DMS53 (cell line): ENCODE results near the gene FHOD3.

Source experiments
- DNase-seq: peaks from one replicate; lab custom pipeline; 2025; lab: John Stamatoyannopoulos, UW

FHOD3 gene

DNA sequence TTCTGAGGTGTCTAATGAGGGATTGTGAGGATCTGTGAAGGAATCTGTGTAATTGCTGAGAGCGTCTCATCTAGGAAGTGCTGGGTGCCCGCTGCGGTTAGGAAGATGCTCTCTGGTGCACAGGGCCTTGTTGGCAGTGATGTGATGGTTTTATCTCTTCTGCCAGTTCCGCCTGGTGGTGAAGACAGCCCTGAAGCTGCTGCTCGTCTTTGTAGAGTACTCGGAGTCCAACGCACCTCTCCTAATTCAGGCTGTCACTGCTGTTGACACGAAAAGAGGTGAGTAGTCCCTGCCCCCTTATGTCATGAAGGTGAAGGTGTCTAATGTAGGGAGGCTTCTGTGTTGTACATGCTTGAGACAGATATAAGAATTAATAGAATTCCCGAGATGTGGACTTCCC is 297.1 kb downstream of the FHOD3 start:
- DNase-seq, result no peak

DNA sequence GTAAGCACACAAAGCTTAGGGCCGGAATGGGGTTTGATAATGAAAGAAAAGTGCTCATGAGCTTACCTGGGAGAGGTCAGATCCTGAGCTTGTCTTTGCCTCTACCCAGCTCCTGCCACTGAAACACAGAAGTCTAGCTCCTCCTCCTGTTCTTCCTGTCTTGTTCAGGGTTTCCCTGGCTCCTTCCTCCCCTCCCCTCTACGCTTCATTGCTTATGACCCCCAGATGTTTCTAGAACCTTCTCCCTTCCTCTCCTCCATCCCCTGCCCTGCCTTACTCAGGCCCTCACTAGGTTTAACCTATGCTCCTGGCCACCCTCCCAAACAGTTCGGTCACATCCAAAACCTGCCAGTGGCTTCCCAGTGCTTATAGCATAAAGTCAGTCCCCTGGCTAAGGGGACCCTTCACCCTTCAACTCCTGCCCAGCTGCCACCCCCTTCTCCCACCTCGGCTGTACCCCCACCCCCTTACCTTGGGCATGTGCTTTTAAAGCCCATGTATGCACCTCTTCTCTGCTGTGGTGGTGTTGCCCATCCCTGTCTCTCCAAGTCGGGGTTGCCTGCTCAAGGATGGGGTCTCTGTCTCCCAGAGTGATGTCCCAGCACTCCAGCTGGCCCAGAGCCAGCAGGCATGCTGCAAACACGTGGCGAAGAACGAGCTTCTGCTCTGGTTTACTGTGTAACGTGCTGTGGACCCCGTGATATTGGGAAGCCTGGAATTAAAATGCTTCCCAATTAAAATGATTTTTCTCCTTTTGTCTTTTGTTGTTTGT is 297.7 kb downstream of the FHOD3 start:
- DNase-seq, result no peak

DNA sequence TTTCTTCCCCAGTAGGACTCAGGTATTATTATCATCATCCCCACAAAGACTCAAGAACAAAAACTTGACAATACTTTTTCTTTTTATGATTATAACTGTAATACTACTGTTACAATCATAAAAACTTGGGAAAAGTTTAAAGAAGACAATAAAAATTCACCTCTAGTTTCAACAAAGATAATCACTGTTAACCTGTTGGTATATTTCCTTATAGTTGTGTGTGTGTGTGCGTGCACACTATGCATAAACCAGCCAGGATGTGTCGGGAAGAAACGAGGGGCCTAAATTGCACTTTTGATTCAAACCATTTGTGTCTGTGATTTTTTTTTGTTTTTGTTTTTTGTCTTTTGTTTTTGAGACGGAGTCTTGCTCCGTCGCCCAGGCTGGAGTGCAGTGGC is 298.3 kb downstream of the FHOD3 start:
- DNase-seq, result no peak

DNA sequence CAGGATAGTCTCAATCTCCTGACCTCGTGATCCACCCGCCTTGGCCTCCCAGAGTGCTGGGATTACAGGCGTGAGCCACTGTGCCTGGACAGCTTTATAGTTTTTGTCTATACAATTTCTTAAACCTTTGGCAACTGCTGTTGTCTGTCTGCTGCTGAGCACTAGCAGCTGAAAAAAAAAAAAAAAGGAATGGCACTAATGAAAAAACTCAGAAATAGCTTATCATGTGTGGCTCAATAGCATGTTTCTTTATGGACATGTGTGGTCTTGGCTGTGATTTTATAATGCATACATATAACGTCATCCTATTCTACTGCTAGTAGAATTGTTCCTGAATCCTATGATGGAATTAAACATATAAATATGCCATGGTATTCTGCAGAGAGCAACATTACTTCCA is 300.1 kb downstream of the FHOD3 start:
- DNase-seq, result no peak

DNA sequence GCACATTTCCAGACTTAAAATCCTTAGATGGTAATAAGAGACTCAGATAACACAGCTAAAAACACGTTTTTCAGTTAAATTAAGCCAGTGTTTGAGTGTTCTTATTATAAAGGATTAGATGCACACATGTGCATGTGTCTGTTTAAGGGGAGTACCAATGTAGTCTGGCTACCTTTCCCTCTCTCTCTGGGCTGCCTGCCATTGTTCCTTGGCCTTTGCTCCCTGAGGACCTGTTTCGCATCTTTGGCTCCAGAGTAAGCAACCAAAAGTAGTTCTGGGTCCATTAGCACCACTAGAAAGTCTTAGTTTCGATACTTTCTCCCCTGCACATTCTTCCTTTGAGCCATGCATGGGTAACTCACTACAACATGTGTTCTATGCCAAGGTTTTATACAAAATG is 303.0 kb downstream of the FHOD3 start:
- no peak for DNase-seq

DNA sequence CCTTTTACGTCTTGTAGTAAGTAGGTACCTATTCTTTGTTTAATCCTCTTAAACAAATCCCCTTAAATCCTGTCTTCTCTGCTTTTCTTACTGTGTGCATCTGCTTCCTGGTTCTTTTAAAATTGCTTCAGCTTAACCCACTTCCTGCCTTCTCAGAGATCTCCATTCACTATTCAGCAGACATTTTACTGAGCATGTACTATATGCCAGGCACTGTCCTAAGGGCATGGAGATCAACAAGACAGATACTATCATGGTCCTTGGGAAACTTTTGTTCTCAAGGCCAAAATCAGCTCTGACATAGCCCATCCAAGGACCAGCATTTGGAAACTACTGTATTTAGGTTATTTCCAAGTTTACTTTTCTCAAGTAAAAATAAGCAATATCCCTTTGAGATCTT is 303.8 kb downstream of the FHOD3 start:
- no peak for DNase-seq

DNA sequence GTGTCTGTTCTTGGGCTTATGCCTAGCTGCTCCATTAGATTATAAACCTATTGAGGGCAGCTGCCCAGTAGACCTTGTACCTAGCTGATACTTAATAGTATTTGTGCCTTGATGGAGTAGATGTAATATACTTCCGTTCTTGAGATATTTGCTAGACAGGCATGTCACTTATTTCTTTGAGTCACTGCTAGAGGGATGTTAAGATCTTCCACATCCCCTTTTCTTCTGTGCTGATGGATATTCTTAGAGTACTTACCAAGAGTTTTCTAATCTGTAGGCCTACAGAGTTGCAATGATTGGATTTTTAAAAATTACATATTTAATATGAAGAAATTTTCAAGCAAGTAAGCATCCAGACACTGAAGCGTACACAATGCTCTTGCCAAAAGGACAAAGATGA is 304.6 kb downstream of the FHOD3 start:
- no peak for DNase-seq

DNA sequence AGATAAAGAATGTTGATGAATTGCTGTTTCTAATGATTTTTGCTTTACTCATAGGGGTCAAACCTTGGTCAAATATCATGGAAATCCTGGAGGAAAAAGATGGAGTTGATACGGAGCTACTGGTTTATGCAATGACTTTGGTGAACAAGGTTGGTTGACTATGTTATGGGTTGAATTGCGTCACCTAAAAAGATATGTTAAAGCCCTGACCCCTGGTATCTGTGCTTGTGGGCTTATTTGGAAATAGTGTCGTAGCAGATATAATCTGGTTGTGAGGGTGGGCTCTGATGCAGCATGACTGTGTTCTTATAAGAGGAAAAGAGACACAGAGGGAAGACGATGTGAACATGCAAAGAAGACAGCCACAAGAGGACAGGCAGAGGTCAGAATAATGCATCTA is 305.1 kb downstream of the FHOD3 start:
- no peak for DNase-seq

DNA sequence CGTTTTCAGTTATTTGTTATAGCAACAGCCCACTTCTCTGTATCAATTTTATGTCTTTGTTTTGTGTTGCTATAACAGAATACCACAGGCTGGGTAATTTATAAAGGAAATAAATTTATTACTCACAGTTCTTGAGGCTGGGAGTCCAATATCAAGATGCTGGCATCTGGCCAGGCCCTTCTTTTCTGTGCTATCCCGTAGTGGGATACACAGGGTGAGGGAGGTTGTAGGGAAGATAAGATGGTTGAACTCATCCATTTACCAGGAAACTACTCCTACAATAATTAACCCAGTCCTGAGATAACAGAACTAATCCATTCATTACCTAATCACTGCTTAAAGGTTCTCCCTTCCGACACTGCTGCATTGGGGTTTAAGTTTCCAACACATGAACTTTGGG is 310.6 kb downstream of the FHOD3 start:
- no peak for DNase-seq

DNA sequence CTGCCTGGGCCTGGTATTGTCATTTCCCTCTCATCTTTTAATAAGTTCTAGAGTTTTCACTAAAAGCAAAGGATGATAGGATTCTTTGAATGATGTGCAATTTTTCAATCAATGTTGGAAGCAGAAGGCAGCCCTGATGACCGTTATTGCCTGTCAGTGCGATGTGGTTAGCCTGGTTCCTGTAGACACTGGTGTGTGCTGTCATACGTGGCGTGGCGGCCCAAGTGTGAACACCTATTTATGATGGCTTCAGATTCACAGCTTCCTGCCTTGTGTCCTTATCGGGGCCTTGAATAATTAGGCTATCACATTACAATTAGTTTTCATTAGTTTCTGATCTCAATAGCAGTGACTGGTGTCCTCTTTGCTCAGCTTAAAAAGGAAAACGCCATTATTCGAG is 312.7 kb downstream of the FHOD3 start:
- no peak for DNase-seq

DNA sequence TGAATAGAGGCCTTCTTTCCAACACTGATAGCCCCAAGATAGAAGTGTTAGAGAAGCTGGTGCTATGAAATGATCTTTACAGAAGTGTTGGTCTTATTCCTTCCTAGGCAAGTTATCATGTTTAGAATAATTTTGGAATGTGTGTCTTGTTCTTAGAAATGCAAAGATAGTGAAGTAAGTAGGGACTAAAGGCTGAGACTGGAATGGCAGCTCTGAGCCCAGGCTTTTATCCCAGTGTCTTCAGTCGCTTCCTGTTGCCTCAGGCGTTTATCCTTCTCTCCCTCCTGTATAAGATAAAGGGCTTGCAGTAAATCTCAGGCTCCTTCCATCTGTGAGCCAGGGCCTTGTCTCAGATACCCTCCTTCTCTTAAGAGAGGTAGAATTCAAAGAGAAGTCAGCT is 313.1 kb downstream of the FHOD3 start:
- no peak for DNase-seq

DNA sequence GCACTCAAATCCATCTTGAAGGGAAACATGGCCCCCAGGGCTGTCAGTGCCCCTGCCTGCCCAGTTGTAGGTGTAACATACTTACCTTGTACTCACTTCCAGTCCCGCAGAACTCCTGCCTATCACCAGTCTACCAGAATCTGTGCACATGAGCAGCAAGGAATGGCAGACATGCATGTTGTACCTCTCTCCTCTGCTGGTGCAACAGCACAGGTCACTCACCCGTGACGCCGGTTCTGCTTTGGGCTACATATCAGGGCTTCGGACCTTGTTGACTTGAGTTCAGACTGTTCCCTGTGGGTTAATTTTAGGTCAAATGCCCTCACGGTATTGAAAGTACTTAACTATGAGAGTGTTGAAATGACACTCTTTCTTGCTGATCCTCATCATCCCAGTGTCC is 315.6 kb downstream of the FHOD3 start:
- no peak for DNase-seq

DNA sequence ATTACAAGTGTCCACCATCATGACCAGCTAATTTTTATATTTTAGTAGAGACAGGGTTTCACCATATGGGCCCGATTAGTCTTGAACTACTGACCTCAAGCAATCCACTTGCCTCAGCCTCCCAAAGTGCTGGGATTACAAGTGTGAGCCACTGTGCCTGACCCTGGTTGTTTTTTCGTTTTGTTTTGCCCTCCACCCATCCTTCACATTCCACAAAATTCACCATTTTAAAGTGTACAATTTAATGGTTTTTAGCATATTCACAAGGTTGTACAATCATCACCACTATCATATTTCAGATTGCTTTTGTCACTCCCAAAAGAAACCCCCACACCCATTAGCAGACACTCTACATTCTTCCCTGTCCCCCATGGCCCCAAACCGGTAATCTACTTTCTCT is 316.3 kb downstream of the FHOD3 start:
- DNase-seq, result no peak

DNA sequence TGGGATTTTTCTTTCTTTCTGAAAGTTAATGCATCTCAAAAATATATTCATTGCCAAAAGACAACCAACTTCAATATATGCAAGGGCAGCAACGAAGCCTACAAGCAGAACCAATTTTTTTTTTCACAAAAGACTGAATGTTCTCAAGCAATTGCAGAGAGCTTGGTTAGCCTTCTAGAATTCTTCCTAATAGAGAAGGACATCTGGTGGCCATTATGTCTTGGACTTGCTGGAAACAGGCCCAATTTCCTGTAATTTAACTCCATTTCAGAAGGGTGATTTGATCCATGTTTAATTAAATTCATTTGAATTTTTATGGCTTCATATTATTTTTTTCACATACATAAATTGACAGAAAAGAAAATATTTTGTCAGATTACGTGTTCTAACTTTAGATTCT is 323.3 kb downstream of the FHOD3 start:
- no peak for DNase-seq

DNA sequence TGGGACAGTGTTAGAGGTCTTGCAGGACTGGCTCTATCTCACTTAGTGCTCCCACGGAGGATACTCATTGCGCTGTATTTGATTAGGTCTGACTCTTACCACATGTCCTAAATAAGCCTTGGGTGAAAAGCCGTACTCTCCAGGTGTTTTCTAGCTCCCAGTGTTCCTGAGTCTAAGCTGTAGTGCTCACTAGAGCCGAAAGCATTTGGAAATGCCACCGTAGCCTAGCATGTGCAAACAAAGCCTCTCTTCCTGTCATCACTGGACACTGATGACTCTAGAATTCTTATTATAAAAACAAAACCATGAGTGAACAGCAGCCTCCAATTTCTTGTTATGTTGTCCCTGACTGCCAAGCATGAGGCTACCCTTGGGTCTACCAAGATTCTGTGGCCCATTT is 325.1 kb downstream of the FHOD3 start:
- DNase-seq, result no peak

DNA sequence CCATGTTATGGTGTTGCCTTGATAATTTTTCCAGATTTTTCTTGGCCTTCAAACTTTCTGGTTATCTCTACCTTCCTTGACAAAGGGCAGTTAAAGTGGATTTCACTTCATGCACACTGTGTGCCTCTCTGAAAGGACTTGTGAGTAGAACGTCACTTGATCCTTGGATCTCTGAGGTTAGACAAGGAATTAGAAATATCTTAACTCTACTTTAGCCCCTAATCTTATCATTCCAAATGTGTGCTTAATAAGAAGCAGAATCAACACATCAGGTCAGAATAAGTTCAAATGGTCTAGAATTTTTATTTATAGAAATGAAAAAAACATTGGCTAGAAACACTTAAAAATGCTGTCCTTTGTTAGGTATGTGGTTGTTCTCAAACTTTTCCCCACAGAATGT is 325.6 kb downstream of the FHOD3 start:
- no peak for DNase-seq

DNA sequence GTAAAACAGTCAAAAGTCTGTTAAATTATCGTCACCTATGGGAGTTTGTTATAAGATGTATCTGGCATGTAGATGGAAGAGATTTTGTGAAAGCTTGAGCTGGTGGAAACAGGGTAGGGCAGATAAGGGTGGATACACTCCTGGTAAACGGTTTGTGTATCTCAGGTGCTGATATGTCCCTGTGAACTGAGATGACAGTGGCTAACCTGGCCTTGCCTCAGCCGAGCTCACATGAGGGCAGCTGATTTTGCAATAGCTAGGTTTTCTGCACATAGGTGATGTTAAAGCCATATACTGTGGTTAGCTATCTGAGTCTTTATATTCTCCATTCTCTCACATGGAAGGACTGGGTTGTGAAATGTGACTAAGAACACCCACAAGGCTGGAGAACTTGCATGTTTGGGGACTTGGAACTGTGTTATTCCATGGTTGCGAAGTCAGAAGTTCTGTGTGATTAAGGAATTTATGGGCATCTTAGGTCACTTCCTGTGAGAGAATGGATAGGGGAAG is 326.2 kb downstream of the FHOD3 start:
- DNase-seq, result no peak

DNA sequence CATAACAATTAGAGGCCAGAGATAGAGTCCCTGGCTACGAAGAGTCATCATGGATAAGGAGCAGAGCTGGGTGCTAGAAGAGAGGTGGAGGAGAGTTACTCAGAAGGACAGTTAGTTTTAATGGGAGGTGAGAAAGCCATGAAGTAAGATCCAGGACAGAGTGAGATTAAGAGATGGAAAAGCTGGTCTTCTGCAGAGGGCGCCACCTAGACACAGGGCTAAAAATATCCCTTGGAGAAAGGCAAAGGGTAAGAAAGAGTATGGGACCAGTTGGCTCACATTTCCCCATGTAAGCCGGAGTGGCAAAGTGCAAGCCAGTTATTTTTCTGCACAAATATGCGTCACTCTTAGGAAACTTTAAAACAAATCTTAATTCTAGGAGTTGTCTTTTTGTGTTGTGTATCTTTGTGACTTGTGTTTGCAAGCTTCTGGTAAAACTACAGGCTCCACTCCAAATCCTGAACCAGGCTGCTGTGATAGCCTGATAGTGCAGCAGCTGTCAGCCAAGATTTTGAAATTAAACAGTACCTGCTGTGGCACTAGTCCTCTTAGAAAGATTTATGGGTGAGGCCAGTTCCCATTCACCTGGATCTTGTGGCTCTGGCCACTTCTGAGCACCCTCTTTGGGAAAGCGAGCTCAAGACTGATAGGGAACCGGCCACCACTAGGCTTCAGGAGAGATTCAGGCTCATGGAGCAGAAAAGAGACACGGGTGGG is 327.1 kb downstream of the FHOD3 start:
- peak; percentile 9 for DNase-seq

DNA sequence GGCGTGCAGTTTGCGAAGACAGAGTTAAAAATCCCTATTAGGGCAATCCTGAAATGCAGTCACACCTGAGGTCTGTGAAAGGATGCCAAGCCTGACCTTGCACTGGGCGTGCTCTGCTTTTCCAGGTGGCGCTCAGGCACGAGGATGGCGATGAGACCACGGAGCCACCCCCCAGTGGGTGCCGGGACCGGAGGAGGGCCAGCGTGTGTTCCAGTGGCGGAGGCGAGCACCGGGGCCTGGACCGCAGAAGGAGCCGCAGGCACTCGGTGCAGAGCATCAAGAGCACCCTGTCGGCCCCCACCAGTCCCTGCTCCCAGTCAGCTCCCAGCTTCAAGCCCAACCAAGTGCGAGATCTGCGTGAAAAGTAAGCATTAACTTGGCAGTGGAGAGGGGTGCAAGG is 327.9 kb downstream of the FHOD3 start:
- no peak for DNase-seq

DNA sequence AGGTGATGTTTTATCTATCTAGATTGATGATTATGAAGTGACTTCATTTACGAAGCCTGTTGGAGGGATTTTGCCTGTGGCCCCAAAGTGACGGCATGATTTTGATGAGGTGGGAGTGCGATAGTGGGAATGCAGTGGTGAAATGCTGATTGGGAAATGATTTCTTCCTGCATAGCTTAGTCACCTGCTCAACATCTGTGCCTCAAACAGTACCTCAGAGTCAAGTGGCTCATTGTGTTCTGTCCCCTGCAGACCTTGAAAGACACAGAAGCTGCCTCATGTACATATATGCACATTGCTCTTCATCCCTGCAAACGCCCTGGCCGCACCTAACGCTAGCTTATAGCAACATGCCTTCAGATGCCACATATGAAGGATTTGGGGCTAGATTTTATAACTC is 330.1 kb downstream of the FHOD3 start:
- no peak for DNase-seq

DNA sequence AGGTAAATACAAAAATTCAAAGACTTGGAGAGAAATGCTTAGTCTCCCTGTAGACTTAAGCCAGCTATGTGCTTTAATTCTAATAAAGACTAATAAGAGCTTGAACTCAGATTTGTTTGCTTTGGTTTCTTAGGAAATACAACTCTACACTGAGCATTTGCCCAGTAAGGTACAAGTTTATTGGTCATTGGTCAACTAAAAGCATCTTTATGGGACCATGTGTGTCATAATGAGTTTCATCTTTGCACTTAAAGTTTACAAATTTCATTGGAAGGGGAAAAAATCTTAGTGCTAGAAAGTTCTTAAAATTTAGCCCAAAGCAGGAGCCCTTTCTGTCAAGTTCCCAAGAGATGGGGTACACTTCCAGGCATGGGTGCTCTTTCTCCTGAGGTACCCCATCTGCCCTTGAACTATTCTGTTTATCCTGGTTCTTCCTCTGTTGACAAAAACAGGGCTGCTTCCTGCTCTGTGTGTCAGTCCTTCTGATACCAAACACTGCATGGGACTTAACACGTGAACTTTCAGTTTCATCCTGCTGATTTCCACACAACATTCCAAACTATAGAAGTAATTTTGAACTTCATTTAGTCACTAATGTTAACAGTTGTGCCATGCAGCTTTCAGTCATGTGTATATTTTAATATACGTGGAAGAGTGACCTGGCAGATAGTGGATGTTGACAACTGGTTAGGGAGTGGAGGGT is 331.1 kb downstream of the FHOD3 start:
- no peak for DNase-seq

DNA sequence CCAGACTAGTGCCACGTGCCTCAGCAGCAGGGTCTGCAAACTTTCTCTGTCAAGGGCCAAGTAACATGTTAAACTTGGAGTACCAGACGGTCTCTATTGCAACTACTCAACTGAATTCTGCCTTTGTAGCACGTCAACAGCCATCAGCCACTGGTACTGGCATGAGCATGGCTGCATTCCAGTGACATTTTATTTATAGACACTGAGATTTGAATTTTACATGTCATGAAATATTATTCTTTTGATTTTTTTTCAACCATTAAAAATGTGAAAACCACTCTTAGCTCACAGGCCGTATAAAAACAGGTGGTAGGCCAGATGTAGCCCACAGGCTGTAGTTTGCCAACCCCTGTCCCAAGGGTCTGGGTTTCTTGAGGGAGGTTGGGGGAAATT is 331.6 kb downstream of the FHOD3 start:
- DNase-seq, result no peak

DNA sequence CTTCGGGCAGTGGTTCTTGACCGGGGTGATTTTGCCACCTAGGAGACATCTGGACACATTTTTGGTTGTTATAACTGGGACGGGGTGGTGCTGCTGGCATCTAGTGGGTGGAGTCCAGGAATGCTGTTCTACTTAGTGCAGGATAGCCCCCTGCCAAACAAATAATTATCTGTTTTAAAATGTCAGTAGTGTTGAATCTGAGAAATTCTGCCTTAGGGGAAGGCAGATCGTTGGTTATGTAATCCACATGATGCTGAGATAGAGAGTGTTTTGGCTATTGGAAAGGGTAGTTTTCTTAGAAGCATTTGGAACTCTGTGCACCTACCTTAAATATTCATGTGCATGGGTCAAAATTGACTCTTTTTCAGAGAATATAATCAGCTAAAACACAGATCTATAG is 332.3 kb downstream of the FHOD3 start:
- no peak for DNase-seq
